ENCODE data around the gene COX10.

COX10 gene

DNA sequence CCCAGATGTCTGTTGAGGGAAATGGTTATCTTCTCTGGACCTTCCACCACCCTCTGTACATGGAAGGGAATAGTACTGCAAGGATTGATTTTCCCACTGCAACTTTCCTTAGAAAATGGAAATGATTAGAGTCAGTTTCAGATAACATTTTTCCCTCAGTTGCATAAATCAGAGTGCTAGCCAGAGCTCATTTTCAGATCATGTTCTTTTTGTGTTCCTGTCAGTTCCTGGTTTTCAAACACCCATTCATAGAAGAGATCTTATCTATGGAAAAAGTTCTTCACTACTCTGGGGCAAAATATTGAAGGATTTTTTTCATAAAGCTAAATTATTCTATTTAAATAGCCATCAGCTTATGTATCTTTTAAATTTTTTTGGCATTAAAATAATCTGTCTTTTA, 11.7 kb upstream of the COX10 start:
- TF ChIP-seq SIN3A (IDR thresholded peaks at IDR 0.05; ENCODE audit: borderline replicate concordance, insufficient read depth, low read length) (no peak), POLR2AphosphoS5 (IDR thresholded peaks at IDR 0.05; ENCODE audit: low read depth, low read length) (no peak), REST (IDR thresholded peaks at IDR 0.05; ENCODE audit: insufficient read depth in 1 of 2, low read depth in 2 of 2, low read length in 2 of 2) (no peak), FOXP2 (optimal IDR thresholded peaks at IDR 0.05; ENCODE audit: borderline replicate concordance, extremely low read depth, extremely low read length, insufficient read depth) (no peak), TAF1 (IDR thresholded peaks at IDR 0.05; ENCODE audit: borderline replicate concordance, insufficient read depth, low read length) (no peak)

GRCh38 chr17:14058051-14058450, 11.3 kb upstream of the COX10 start:
- TF ChIP-seq TAF1 (IDR thresholded peaks at IDR 0.05; ENCODE audit: borderline replicate concordance, insufficient read depth, low read length) (no peak), FOXP2 (optimal IDR thresholded peaks at IDR 0.05; ENCODE audit: borderline replicate concordance, extremely low read depth, extremely low read length, insufficient read depth) (no peak), SIN3A (IDR thresholded peaks at IDR 0.05; ENCODE audit: borderline replicate concordance, insufficient read depth, low read length) (no peak), REST (IDR thresholded peaks at IDR 0.05; ENCODE audit: insufficient read depth in 1 of 2, low read depth in 2 of 2, low read length in 2 of 2) (no peak), POLR2AphosphoS5 (IDR thresholded peaks at IDR 0.05; ENCODE audit: low read depth, low read length) (no peak)

GRCh38 chr17:14060706-14061105, 8.6 kb upstream of the COX10 start:
- TF ChIP-seq SIN3A (IDR thresholded peaks at IDR 0.05; ENCODE audit: borderline replicate concordance, insufficient read depth, low read length) (no peak), REST (IDR thresholded peaks at IDR 0.05; ENCODE audit: insufficient read depth in 1 of 2, low read depth in 2 of 2, low read length in 2 of 2) (no peak), FOXP2 (optimal IDR thresholded peaks at IDR 0.05; ENCODE audit: borderline replicate concordance, extremely low read depth, extremely low read length, insufficient read depth) (no peak), TAF1 (IDR thresholded peaks at IDR 0.05; ENCODE audit: borderline replicate concordance, insufficient read depth, low read length) (no peak), POLR2AphosphoS5 (IDR thresholded peaks at IDR 0.05; ENCODE audit: low read depth, low read length) (no peak)

GRCh38 chr17:14061666-14062560, 7.4 kb upstream of the COX10 start:
- TF ChIP-seq SIN3A (IDR thresholded peaks at IDR 0.05; ENCODE audit: borderline replicate concordance, insufficient read depth, low read length) (no peak), REST (IDR thresholded peaks at IDR 0.05; ENCODE audit: insufficient read depth in 1 of 2, low read depth in 2 of 2, low read length in 2 of 2) (no peak), TAF1 (IDR thresholded peaks at IDR 0.05; ENCODE audit: borderline replicate concordance, insufficient read depth, low read length) (no peak), FOXP2 (optimal IDR thresholded peaks at IDR 0.05; ENCODE audit: borderline replicate concordance, extremely low read depth, extremely low read length, insufficient read depth) (no peak)
